ENCODE results near the gene CAMK1D.
"Not testable (repeated sequence)": the region's sequence is repeated elsewhere in the genome, so short reads cannot be mapped to it uniquely, and the experiment has no call there.

DNA sequence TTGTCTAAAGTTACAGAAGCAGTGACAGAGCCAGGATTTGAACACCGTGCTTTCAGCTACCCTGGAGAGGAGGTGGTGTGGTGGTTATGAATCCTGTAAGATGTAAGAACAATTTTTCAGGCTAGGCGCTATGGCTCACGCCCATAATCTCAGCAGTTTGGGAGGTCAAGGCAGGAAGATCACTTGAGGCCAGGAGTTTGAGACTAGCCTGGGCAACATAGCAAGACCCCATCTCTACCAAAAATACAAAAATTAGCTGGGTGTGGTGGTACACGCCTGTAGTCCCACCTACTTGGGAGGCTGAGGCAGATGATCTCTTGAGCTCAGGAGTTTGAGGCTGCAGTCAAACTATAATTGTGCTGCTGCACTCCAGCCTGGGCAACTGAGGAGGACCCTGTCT, 48.3 kb upstream of the CAMK1D start:
- TF ChIP-seq, protein P1, sequence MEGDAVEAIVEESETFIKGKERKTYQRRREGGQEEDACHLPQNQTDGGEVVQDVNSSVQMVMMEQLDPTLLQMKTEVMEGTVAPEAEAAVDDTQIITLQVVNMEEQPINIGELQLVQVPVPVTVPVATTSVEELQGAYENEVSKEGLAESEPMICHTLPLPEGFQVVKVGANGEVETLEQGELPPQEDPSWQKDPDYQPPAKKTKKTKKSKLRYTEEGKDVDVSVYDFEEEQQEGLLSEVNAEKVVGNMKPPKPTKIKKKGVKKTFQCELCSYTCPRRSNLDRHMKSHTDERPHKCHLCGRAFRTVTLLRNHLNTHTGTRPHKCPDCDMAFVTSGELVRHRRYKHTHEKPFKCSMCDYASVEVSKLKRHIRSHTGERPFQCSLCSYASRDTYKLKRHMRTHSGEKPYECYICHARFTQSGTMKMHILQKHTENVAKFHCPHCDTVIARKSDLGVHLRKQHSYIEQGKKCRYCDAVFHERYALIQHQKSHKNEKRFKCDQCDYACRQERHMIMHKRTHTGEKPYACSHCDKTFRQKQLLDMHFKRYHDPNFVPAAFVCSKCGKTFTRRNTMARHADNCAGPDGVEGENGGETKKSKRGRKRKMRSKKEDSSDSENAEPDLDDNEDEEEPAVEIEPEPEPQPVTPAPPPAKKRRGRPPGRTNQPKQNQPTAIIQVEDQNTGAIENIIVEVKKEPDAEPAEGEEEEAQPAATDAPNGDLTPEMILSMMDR (conservative IDR thresholded peaks at IDR 0.05 in 1 of 2, IDR thresholded peaks at IDR 0.05 in 1 of 2; ENCODE audit: extremely low read depth in 1 of 2, insufficient read depth in 1 of 2, low read depth in 1 of 2, low read length in 2 of 2), result not testable (repeated sequence)
- TF ChIP-seq EZH2 (IDR thresholded peaks at IDR 0.05; ENCODE audit: borderline replicate concordance, low read length), result not testable (repeated sequence)
